Measurements from ENCODE around the gene MLPH. TPM values are rescaled to one million over a fixed set of nuclear protein-coding genes. Genes with fewer than 3 reads are reported as not detected.
A peak's percentile ranks its signal among the peaks of the same experiment; 100 is the strongest.

Gene MLPH
- total and polyA plus RNA-seq, 2 of the 13 experiments (the other 11 are each of a cell fraction or from before 2014, with no cell fraction given), result 0.12 TPM; not detected in 1

GRCh38 chr2:237585590-237586221 is 98.7 kb downstream of the MLPH start (continued):
- peak; percentile 91; the same call in 1 of the 2 replicates for TF ChIP-seq ZMAT3 (CRISPR knock-in tag; conservative IDR thresholded peaks at IDR 0.05)
- TF ChIP-seq WIZ (CRISPR knock-in tag; IDR thresholded peaks at IDR 0.05), result no peak
- TF ChIP-seq TCF7L2 (IDR thresholded peaks at IDR 0.05; ENCODE audit: low read depth, low read length), result no peak
- TF ChIP-seq HOXA9 (CRISPR knock-in tag; IDR thresholded peaks at IDR 0.05; ENCODE audit: borderline replicate concordance), result no peak
- peak; percentile 95; the same call in 1 of the 2 replicates for TF ChIP-seq ZNF451 (CRISPR knock-in tag; IDR thresholded peaks at IDR 0.05)
- no peak for TF ChIP-seq POLR2AphosphoS5 (IDR thresholded peaks at IDR 0.05; ENCODE audit: low read depth, low read length)
- peak; percentile 90 for TF ChIP-seq MED8 (CRISPR knock-in tag; IDR thresholded peaks at IDR 0.05; ENCODE audit: insufficient replicate concordance)
- TF ChIP-seq SNRNP70 (IDR thresholded peaks at IDR 0.05; ENCODE audit: low read depth, low read length), result no peak
- TF ChIP-seq ZNF230 (CRISPR knock-in tag; IDR thresholded peaks at IDR 0.05), result no peak
- no peak for TF ChIP-seq JUNB (CRISPR knock-in tag; IDR thresholded peaks at IDR 0.05; ENCODE audit: borderline replicate concordance)
- TF ChIP-seq ZMYM4 (CRISPR knock-in tag; IDR thresholded peaks at IDR 0.05), result peak; percentile 95
- TF ChIP-seq ZNF574 (CRISPR knock-in tag; IDR thresholded peaks at IDR 0.05), result peak; percentile 89
- TF ChIP-seq SETDB1 (CRISPR knock-in tag; IDR thresholded peaks at IDR 0.05; ENCODE audit: borderline replicate concordance), result no peak
- no peak for TF ChIP-seq ZNF24 (IDR thresholded peaks at IDR 0.05)
- no peak for TF ChIP-seq AFF4 (CRISPR knock-in tag; IDR thresholded peaks at IDR 0.05)
- no peak for TF ChIP-seq ARHGAP35 (CRISPR knock-in tag; IDR thresholded peaks at IDR 0.05; ENCODE audit: borderline replicate concordance)
- TF ChIP-seq, protein P1, sequence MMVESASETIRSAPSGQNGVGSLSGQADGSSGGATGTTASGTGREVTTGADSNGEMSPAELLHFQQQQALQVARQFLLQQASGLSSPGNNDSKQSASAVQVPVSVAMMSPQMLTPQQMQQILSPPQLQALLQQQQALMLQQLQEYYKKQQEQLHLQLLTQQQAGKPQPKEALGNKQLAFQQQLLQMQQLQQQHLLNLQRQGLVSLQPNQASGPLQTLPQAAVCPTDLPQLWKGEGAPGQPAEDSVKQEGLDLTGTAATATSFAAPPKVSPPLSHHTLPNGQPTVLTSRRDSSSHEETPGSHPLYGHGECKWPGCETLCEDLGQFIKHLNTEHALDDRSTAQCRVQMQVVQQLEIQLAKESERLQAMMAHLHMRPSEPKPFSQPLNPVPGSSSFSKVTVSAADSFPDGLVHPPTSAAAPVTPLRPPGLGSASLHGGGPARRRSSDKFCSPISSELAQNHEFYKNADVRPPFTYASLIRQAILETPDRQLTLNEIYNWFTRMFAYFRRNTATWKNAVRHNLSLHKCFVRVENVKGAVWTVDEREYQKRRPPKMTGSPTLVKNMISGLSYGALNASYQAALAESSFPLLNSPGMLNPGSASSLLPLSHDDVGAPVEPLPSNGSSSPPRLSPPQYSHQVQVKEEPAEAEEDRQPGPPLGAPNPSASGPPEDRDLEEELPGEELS (CRISPR knock-in tag; IDR thresholded peaks at IDR 0.05), result peak; percentile 96
- peak; percentile 93 for TF ChIP-seq ZNF431 (CRISPR knock-in tag; IDR thresholded peaks at IDR 0.05; ENCODE audit: borderline replicate concordance, low read depth)
- no peak for TF ChIP-seq ATF7 (IDR thresholded peaks at IDR 0.05)
- TF ChIP-seq ATF7 (CRISPR knock-in tag; IDR thresholded peaks at IDR 0.05), result no peak
- TF ChIP-seq ZNF441 (CRISPR knock-in tag; IDR thresholded peaks at IDR 0.05; ENCODE audit: borderline replicate concordance), result 0 out of 2 replicates have a peak, but pooled peaks have one; percentile 43
